Measurements from ENCODE around the gene ITGA2.

The ITGA2 gene

DNA sequence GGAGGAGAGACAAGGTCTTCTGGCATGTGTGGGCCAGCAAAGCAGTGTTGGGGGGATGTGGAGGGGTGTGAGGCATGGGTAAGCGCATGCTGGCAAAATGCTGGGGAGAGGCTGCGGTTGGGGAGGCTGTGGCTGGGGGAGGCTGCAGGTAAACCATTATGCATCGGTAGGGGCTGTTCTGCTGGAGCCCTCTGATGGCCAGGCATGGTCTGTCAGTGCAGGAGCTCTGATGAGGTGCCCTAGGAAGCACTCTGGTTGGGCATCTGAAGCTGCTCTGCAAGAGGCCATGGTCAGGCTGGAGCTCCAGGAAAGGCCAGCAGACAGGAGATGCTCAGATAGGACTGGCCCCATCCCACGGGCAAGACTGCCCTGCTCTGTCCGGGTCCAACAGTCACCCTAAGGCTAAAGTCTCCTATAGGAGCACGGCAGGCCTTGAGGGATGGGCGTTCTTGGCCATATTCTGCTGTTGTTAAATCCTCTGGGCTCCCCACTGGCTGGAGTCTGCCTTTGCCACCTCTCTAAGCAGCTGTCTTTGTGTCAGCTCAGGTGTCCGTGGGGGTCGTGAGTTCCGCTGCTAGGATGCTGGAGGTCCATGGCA is 28.7 kb downstream of the ITGA2 start:
- no peak for DNase-seq (ENCODE audit: low read depth in 2 of 2)

DNA sequence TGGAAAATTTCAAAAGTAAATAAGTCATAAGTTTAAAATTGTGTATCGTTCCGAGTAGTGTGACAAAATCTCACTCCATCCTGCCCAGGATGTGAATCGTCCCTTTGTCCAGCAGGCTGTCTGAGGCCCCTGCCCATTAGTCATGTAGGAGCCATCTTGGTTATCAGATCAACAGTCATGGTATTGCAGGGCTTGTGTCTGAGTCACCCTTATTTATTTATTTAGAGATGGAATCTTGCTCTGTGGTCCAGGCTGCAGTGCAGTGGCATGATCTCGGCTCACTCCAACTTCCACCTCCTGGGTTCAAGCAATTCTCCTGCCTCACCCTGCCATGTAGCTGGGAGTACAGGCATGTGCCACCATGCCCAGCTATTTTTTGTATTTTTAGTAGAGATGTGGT is 30.2 kb downstream of the ITGA2 start:
- no peak for DNase-seq (ENCODE audit: low read depth in 2 of 2)

DNA sequence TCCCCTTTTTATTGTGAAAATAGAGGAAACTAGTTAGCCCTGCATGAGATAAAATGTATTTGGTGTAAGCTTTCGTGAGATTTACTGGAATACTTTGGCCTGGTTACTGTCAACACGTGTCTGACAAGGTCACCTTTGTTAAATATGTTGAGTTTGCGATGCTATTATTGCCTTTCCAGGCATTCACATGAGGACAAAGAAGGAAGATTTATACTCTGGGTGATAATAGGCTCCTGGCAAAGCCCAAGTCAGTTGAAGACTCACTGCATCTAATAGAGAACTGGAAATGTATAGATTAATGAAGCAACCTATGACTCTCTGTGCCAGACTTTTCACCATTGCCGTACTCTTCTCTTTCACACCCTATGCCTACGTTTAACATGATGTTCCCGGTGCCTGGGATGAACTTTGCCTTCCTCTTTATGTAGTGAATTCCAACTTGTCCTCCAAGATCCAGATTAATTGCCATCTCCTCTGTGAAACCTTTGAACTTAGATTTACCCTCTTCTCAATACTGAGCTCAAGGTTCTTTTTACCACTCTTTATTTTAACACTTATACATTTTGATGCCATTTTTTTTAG is 33.9 kb downstream of the ITGA2 start:
- no peak for DNase-seq (ENCODE audit: low read depth in 2 of 2)

DNA sequence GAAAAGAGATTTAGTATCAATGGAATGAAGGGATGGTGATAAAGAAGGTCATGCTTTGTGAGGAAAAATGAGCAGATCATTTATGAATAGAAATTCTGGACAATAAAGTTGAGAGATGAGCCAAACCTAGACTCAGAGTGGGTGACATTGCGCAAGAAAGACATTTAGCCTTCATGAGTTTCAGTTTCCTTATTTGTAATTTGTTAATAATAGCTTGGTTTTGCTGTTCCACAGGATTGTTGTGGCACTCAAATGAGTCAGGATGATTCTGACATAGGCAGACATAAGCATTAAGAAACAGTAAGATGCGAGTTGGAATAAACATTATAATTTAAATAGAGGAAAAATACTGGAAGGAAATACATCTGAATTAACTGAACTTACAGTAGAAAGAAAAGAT is 34.8 kb downstream of the ITGA2 start:
- no peak for DNase-seq (ENCODE audit: low read depth in 2 of 2)

DNA sequence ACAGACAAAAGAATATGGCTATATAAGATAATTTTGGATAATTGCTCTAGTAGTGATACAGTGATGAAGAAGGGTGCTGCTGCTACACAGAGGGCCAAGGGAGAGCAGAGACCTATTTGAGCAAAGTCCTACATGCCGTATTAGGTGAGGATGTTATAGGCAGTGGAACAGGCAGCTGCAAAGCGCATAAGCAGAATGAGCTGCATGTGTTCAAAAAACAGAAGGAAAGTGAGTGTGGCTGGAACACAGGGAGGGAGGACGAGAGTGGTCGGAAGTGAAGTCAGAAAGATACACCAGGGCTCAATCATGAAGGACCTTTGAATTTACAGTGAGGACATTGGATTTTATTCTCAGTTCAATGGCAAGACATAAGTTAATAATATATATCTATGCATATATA is 35.4 kb downstream of the ITGA2 start:
- DNase-seq (ENCODE audit: low read depth in 2 of 2), result no peak

DNA sequence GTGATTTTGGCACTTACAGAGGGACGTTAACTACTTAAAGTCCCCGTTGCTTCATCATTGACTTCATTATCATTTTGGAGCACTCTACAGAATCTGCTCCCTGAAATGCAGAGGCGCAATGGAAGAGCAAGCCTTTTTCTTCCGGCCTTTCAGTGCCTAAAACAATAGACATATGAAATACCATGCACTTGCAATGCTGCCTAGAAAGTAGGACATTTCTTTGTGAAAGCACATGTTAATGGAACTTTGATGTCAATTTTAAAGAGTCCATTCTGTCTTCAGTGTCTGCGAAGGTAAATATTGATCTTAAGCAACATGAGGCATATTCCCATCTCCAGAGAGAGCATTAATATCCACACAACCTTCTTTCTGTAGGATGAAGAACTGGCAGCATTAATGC is 36.3 kb downstream of the ITGA2 start:
- DNase-seq (ENCODE audit: low read depth in 2 of 2), result no peak

DNA sequence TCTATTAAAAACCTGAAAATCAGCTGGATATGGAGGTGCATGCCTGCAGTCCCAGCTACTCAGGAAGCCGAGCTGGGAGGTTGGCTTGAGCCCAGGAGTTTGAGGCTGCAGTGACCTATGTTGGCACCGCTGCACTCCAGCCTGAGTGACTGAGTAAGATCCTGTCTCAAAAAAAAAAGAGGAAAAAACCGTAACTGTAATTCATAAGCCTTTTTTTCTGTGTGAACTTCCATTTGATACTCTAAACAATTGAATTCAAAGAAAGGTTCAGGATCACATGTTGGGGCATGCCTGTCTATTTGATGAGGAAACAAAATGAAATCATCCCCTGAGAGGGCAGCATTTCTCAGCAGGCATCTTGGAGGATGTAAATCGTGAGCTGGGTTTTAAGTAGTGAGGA is 38.8 kb downstream of the ITGA2 start:
- no peak for DNase-seq (ENCODE audit: low read depth in 2 of 2)

DNA sequence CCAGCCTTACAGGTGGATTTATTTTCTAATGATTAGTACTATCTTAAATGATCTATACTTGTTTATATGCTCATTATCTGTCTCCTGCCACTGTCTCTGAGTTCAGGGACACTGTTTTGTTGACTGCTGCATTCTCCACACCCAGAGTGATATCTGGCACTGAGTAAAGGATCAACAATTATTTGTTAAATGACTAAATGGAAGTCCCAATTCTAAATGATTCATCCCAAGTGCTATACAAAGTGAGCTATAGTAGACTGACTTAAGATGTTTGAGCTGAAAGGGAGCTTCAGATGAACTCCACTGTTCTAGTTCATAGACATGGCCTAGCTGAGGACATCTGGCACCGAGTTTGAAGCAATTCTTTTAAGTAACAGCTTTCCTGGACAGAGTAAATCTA is 40.5 kb downstream of the ITGA2 start:
- DNase-seq (ENCODE audit: low read depth in 2 of 2), result no peak

DNA sequence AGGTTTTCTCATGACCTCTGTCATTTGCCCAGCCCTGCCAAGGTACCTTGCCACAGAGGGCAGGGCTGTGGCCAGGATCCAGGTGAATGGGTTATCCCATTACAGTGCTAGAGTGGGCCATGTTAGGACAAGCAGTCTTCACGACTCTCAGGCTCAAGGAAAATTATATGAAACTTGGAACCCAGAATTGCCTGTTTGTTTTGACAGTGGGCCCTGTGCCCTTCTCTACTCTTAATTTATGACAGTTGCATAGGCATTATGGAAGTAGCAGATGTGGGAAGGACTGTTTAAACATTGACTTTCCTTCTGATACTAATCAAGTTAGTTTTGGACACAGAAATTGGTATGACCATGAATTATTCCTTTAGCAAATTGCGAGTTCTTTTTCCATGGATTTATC is 41.7 kb downstream of the ITGA2 start:
- DNase-seq (ENCODE audit: low read depth in 2 of 2), result no peak

DNA sequence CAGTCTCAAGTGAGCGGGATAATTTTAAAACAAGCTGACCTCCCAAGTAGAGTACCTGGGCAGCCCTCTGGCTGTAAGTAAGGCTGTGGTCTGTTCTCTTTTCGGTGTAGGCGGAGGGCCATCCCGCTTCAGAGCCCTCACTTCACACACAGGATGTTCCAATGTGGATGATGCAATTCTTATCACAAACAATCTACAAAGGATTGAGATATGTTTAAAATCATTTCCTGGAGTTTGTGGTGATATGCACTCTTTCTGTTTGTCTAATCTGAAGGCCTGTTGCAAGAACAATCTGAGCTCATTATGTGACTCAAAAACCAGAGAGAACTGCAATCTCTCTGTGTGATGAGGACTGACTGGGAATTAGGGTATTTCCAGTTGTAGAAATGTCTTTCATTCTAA is 42.5 kb downstream of the ITGA2 start:
- no peak for DNase-seq (ENCODE audit: low read depth in 2 of 2)

DNA sequence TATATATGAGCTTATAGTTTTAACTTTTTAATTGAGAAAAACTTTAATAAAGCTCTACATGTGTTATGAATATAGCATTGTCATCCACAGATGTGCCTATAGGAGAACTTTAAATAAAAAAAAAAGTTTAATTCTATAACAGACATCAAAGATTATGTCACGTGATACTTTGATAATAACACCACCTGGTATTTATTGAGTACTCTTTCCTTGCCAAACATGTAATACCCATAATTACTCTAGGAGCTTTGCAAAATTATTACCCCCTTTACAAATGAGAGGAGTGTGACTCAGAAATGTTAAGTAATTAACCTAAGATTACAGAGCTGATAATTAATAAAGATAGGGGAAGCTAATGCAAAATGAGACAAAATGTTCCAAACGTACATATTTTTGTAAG is 43.0 kb downstream of the ITGA2 start:
- no peak for DNase-seq (ENCODE audit: low read depth in 2 of 2)

DNA sequence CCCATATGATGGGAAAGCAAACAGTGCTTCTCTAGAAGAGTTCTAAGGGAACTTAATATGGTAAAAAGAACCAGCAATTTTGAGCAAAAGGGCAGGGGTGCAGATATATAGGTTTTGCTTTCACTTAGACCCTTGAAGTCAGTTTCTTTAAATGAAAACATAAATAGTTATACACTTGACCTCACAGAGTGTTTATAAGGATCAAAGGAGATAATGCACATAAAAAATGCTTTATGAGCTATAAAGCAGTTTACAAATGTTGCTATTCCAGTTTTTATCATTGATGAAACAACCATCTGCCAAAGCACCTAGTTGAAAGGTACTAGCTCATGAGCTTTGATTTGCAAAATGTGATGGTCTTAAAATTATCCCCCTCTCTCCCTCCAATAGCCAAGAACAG is 45.7 kb downstream of the ITGA2 start:
- no peak for DNase-seq (ENCODE audit: low read depth in 2 of 2)

DNA sequence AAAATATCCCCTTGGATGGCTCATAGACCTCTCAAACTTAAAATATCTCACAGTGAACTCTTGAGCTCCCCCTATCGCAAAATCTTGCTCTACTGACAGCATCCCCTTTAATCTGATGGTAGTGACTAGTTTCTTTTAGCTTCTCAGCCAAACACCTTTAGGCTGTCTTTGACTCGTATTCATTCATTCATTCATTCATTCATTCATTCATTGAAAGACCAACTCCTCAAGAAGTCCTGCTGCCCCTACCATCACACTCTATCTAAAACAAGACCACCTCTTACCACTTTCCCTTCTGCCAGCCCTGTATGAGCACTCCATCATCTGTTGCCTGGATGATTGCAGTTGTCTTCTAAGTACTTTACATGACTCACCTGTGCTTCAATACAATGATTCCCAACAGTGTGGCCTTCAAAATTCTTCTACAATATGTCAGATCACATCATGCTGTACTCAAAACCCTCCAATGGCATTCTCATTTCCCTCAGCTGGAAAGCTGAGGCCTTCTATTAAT is 46.8 kb downstream of the ITGA2 start:
- DNase-seq (ENCODE audit: low read depth in 2 of 2), result no peak

DNA sequence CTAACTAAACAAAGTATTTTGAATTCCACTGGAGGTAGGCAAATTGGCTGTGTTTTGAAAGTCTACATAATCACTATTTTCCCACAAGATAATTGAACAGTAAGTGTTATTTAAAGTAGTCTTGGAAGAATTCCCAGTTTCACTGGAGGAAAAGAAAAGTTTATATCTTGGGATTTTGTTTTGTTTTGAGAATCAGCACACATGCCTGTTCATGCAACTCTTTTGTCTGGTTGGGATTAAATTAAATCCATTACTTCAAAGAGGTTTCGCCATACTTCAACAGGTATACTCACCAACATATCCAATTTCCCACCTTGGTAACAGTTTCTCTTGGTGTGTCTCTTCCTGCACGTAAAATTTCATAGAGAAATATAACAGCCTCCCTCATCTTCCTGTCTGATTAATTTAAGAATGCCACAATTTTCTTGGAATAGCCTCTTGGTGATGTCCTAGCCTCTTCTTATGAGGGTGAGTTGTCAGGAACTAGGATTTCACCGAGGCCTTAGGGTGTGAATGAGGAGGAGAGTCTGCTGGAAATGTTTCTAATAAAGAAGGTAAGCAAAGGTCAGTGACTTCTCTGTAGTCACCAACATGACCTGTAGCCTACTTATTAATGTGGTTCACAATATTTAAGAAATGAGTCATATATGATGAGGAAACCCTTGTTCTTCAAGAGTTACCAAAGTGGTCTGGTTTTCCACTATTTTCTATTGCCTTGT is 48.1 kb downstream of the ITGA2 start:
- DNase-seq (ENCODE audit: low read depth in 2 of 2), result no peak

DNA sequence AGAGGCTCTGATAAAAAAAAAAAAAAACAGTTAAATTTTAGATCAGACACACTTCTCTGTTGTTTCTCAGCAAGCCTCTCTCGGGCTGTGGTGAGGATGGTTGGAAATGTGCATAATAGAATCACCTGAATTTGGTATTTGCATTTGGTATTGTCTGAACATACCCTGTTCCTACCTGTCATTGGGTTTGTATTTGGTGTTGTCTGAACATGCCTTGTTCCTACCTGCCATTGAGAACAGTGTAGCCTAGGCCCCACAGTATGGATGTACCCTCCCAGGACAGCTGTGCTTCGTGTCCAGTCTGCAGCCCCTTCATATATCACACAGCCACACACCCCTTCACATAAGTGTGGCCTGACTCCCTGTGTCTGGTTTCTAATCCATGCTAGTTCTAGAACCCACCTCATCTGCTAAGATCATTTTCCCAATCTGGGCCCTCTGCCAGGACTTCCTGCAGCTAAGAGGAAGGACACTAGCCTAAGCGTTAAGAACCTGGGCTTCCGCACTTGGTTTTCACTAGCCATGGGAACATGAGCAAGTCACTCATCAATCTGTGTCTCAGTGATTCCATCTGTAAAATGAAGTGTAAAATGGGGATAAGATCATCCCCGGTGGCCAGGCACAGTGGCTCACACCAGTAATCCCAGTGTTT is 49.2 kb downstream of the ITGA2 start:
- no peak for DNase-seq (ENCODE audit: low read depth in 2 of 2)

DNA sequence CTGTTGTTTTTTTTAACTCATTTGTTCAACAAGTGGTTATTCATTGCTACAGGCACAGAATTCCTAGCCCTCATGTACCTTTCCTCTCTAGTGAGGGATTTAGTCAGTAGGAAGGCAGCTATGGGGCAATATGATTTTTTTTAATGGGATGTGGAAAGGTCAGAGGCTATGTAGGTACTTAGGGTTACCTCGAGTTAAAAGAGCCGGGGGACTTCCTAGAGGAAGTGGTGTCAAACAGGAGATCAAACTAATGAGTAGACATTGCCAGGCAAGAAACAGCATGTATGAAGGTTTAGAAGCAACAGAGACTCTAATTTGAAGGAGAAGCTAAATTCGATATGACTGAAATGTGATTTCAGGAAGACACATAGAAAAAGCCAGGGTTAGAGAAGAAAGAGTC is 50.7 kb downstream of the ITGA2 start:
- DNase-seq (ENCODE audit: low read depth in 2 of 2), result no peak

DNA sequence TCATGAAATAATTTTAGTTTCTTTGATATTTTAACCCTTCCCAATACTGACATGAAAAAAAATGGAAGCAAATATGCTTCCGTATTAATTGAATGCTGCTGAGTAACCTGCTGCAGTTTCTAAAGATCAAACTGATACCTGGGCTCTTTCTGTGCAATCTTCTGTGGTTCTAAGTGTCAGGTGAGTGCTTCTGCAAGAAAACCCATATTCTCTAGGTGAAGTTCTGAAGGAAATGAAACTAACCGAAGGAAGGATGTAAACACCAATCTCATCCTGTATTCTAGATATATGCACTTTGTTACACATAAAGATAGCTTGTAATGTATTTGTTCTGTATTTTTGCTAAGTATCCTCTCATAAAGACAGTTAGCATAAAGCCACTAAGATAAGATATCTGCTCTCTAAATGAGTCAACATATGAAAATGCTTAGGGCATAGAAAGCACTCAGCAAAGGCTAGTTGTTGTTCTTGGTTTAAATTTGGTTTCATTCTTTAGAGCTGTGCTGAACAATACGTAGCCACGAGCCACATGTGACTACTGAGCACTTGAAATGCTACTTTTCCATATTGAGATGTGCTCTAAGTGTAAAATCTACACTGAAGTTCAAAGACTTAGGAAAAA is 52.0 kb downstream of the ITGA2 start:
- no peak for DNase-seq (ENCODE audit: low read depth in 2 of 2)

DNA sequence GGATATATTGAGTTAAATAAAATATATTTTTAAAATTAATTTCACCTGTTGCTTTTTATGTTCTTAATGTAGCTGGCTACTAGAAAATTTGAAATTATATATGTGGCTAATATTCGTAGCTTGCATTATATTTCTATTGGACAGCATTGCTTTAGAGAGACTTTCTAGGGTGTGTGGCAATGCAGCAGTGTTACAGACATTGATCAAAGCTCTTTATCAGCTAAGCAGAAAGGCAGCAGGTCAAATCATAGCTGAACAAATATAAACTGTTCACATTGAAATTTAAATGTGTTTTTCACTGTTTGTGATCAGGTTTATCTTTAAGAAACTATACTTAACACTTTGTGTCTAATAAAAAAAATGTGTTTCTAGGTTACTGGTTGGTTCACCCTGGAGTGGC is 52.6 kb downstream of the ITGA2 start:
- no peak for DNase-seq (ENCODE audit: low read depth in 2 of 2)

DNA sequence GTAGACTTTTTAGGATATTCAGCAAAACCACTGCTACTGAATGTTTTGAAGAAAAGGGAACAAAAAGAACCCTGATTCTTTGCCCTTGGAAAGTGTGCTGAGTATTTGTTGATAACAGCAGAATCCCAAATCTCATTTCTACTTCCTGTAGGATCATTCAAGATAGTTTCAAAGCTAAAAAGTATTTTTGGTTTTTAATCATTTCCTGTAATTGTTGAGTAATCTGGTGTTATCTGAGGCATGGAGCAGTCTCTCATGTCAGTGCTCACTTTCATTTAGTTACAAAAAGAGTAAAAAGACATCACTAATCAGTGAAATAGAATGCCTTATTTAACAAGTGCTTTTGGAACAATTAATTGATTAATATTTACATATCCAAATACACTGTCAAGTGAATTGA is 56.1 kb downstream of the ITGA2 start:
- DNase-seq (ENCODE audit: low read depth in 2 of 2), result no peak

DNA sequence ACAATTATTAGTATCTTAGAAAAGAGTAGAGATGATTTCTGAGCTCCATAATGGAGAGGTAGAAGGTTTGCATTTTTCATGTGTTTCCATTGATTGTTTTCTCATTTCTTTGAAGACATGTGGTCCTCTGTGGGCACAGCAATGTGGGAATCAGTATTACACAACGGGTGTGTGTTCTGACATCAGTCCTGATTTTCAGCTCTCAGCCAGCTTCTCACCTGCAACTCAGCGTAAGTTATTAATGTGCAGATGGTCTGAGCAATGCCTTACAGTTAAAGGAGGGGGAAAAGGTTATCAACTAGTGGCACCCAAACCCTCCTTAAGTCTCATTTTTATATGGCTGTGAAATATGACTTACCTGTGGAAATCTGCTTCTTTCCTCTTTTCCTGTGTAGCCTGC is 59.1 kb downstream of the ITGA2 start:
- no peak for DNase-seq (ENCODE audit: low read depth in 2 of 2)

DNA sequence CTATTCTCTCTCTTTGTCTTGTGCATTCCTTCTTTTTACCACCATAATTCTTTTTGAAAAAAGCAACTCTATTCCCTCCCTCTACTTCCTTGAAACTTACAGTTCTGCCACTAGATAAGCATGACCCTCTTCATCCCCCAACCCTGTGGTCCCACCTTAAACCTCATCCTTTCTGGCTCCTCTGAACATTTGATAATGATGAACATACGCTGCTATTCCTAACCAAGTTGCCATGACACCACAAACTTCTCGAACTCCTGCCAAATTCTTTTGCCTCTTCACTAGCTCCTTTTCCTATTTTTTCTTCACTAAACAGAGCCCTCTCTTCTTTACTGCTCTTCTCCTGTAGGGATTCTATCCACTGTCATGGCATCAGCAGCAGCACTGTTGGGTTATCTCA is 63.3 kb downstream of the ITGA2 start:
- no peak for DNase-seq (ENCODE audit: low read depth in 2 of 2)

DNA sequence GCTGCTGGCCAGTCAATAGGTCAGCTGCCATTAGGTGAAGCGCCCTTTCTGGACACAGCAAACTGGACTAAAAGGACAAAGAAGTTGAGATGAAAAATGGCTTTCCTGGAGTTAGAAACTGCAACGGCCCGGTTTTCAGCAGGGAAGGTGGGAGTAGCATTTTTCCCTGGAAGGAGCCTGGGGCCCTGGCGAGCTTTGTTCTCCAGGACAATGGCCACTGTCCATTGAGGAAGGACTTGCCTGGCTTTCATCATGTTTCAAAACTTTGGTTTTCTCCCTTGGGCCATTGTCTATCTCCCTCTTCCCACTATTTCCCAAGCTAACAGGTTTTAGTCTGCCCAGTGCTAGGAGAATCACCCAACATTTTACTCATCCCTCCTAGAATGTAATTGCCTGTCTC is 64.2 kb downstream of the ITGA2 start:
- DNase-seq (ENCODE audit: low read depth in 2 of 2), result no peak

All from stimulated activated CD8-positive, alpha-beta memory T cell treated with anti-CD3 and anti-CD28 coated beads, Interleukin-7, amount 100 ng/mL, for 4 hours (primary cell).